GM21447 (cell line): Measurements from ENCODE around the gene GATAD2A.
"Not testable (repeated sequence)": the region's sequence is repeated elsewhere in the genome, so short reads cannot be mapped to it uniquely, and the experiment has no call there.

Experiments
- ATAC-seq: cut with Tn5 transposase; IDR thresholded peaks from one replicate; pipeline ENCODE4 v1.9.1; 2021; ENCODE audit not compliant: unreplicated experiment

GATAD2A gene

GRCh38 chr19:19388568-19389555 lies 16.6 kb upstream of the GATAD2A start:
- no peak for ATAC-seq

DNA sequence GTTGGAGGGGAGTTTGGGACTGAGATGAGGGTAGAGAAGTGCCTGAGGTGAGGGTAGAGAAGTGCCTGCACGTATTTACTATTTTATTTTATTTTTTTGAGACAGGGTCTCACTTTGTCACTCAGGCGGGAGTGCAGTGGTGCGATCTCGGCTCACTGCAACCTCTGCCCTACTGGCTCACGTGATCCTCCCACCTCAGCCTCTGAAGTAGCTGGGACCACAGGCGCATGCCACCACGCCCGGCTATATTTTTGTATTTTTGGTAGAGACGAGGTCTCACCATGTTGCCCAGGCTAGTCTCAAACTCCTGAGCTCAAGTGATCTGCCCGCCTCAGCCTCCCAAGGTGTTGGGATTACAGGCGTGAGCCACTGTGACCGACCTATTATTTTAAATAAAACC lies 15.8 kb upstream of the GATAD2A start:
- not testable (repeated sequence) for ATAC-seq

DNA sequence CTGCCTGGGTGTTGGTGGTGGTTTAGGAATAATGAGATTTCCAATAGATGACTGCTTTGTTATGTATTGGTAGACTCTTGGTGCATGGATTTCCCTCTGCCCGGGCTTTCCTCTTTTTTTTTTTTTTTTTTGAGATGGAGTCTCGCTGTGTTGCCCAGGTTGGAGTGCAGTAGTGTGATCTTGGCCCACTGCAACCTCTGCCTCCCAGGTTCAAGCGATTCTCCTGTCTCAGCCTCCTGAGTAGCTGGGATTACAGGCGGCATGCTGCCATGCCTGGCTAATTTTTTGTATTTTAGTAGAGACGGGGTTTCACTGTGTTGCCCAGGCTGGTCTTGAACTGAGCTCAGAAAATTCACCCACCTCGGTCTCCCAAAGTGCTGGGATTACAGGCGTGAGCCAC lies 11.1 kb upstream of the GATAD2A start:
- not testable (repeated sequence) for ATAC-seq

DNA sequence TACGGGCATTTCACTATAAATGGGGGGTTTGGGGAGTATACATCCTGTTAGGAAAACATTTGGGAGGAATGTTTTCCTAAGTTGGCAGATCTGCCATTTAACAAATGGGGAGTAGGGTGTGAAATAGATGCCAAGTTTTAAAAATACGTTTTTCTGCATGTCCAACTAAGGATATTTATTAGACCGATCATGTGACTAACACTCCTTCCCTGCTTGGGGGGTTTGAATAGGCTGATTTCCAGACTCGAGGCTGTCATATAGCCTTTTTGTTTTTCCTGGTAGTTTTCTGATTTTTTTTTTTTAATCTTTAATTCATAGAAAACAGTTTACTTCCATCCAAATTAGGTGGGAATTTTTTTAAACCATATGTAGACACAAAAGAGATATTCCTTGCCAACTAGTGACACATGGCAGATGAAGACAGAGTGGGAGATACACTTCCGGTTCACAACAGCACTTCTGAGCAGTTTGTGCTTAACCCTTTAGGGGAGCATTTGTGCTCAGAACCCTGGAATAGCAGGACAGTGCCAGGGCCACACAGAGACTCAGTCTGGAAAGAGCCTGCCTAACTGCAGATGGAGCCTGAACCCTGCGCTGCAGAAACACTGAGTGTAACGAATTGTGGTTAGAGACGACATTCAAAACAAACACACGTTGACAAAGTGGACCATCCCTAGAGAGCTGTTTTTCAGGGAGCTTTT lies 5.6 kb upstream of the GATAD2A start:
- no peak for ATAC-seq

GRCh38 chr19:19402656-19403372 lies 2.7 kb upstream of the GATAD2A start:
- ATAC-seq: no peak

DNA sequence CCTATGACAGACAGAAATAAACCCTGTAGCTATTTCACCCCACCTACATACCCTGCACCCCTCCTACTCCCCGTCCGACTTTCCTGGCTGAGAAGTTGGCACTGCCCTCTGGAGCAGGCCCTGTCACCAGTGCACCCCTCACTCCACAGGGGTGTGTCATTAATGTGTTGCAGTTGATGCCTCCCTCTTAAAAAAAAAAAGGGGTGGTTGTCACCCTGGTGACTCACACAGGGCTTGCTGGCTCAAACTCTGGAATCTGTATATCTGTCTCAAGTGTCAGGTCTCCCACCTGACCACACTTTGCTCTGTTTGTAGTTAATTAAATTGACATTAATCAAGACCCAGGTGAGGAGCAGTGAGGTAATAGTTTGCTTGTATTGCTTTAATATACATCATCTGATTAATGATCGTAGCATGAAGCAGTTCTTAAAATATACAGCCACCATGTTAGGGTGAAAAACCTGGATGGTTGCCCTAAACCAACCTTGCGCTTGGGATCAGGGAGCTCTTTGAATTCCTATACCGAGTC lies 2.0 kb upstream of the GATAD2A start:
- no peak for ATAC-seq

GRCh38 chr19:19405971-19406877 lies 749 bp downstream of the GATAD2A start:
- peak; percentile 17 for ATAC-seq

DNA sequence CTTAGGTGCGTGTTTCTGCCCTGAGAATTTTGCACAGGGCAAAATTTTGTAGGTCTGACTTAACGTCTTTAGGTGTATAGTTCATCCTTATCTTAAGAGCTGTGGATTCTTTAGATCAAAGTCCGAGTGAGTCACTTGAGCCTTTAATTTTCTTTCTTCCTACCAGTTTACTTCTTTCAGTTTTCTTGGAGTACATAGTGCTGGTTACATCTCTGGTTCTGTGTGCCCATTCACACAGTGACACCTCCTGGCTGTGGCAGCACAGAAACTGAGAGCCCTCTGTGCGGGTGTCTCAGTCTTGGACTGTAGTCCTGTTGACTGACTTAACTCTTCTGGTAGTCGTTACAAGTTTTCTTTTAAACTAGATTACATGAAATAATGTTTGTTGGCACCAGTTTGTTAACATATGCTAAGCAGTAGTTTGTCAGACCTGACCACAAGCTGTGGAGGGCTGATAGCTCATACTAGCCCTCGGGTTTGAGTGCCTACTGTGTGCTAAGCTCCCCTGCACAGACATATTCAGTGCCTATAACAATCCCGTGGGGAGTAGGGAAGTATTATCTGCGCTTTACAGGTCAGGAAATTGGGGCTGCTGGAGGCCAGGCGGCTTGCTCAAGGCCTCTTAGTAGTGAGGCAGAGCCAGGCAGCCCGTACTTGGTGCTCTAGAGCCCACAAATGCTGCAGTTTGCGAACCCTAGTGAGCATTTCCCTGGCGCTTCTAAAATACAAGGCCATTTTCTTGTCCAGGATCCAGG lies 1.6 kb downstream of the GATAD2A start:
- peak; percentile 38 for ATAC-seq

- ATAC-seq: no peak
Measured at GRCh38 chr19:19407633-19407930, 2.1 kb downstream of the GATAD2A start.

GRCh38 chr19:19409205-19409604 lies 3.7 kb downstream of the GATAD2A start:
- no peak for ATAC-seq

DNA sequence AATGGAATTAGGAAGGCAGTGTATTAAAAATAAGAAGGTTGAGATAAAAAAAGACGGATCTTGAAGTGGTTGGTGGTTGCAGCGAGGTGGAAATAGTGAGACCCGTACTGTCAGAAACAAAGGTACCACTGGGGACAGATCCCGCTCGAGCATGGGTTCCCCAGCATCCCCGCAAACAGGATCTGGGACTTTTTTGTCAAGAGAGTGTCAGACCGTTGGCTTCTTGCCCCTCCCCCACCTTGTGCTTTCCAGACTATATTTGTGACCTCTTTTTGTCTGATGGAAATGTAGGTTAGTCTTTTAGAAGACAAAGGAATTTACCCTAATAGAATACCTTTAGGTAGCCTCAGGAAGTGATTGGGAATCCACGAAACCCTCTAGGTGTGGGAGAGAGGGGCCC lies 4.2 kb downstream of the GATAD2A start:
- no peak for ATAC-seq

GRCh38 chr19:19410553-19411550 lies 5.4 kb downstream of the GATAD2A start:
- no peak for ATAC-seq

GRCh38 chr19:19416280-19416679 lies 10.8 kb downstream of the GATAD2A start:
- no peak for ATAC-seq

- no peak for ATAC-seq
Measured at GRCh38 chr19:19417046-19417445, 11.6 kb downstream of the GATAD2A start.

DNA sequence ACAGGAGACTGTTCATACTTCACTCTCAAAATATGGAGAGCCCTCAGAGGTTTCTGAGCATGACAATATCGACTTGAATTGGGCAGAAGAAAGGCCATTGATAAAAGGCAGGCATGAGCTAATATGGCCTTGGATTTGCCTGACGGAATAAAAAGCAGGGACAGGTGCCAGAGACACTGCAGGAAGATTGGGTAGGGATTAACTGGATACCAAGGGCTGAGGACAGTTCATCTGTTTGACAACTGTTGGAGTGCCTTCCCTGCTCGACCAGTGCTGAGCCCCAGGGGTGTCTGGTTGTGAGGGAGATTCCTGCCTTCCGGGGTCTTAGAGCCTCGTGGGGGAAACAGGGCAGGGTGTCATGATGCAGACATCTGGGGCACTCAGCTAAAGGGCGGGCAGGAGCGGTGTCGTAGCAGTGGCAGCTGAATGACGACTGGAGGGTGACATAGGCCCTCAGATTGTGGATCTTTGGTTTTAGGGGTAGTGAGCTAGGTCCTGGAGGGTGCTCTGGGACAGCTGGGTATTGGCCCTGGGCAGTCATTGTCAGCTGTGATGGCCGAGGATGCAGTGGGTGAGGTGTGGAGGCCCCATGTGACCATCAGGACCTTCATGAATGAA lies 12.3 kb downstream of the GATAD2A start:
- ATAC-seq: no peak

DNA sequence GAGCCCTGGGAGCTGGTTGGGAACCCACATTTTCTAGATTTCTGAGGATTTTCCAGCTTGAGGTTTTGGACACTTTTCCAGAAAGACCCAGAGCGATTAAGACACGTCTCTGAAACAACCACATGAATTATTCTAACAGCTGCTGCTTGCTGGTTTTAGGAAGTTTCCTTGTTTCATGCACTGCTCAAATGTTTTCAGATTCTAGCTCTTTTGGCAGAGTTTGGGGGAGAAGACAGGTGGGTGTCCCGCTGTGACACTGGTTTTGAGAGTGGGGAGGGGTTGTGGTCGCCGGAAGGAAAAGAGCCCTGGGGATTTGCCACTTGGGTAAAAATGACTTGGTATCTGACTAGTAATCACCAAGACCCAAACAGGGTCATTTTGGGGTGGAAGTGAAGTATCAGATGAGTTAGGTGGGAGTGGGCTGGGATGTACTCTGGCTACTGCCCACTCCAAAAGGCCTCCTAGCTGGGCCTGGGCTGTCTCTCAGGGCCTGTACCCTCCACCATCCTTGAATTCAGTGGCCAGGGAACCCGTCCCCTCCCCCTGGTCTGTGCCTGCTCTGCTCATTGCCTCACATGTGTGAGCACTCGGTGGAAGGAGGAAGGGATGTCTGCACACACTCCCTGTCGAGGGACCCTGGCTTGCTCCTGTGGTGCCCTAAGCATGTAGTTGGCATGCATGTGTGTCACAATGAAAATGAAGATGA lies 13.2 kb downstream of the GATAD2A start:
- no peak for ATAC-seq

- ATAC-seq: no peak
Measured at GRCh38 chr19:19420570-19421298, 15.3 kb downstream of the GATAD2A start.
